Progenitor cell of endocrine pancreas (in vitro differentiated cells): ENCODE results near the gene GFPT1. TPM values are rescaled to one million over a fixed set of nuclear protein-coding genes. Genes with fewer than 3 reads are reported as not detected.

ENCODE experiments used
- DNase-seq: peaks from one replicate; pipeline ENCODE4 v3.0.0; 2021; ENCODE audit warnings: low spot score; ENCODE audit not compliant: unreplicated experiment
- H3K27ac Mint-ChIP-seq: 2 replicates; pipeline ENCODE4 v1.8.0; 2021; ENCODE audit warnings: mild to moderate bottlenecking, moderate library complexity, mixed read lengths
- H3K27me3 Mint-ChIP-seq: 2 replicates; pipeline ENCODE4 v1.8.0; 2021; ENCODE audit warnings: mixed read lengths
- H3K36me3 Mint-ChIP-seq: 2 replicates; pipeline ENCODE4 v1.8.0; 2022; ENCODE audit warnings: mixed read lengths; ENCODE audit not compliant: insufficient read depth
- H3K4me1 Mint-ChIP-seq: 2 replicates; pipeline ENCODE4 v1.8.0; 2021; ENCODE audit warnings: low read depth, mixed read lengths
- H3K4me3 Mint-ChIP-seq: 2 replicates; pipeline ENCODE4 v1.8.0; 2021; ENCODE audit warnings: low read depth, mild to moderate bottlenecking, moderate library complexity, mixed read lengths
- H3K9me3 Mint-ChIP-seq: 2 replicates; pipeline ENCODE4 v1.8.0; 2021; ENCODE audit warnings: low read depth, mixed read lengths
- CTCF ChIP-seq: fragments of 200-600 bp; sonication (generic); IDR thresholded peaks from one replicate; pipeline ENCODE4 v1.5.0; 2021; ENCODE audit warnings: antibody characterized with exemption, mild to moderate bottlenecking; ENCODE audit not compliant: unreplicated experiment
- total RNA-seq: library from RNA; stranded (reverse); gene quantifications from 2 replicates; pipeline ENCODE4 v1.2.1, GENCODE V29; 2021

Gene GFPT1
- total RNA-seq, 1 donor from 2014 or later: 51.9 TPM

DNA sequence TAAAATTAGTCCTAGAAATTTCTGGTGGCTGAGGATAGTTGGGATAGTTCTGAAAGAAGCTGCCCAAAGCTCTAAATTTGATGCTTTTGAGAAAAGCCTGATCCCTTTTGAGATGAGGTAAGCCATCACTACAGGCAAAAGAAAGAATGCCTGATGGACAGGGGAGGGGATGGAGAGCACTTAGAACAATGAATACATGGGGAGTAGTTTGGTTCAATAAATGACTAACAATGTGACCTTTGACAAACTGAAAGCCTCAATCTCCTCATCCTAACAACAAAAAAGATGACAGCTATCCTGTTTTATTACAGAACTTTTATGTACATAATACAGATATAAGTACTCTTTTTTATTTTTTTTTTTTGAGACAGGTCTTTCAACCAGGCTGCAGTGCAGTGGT, 42.7 kb downstream of the GFPT1 start:
- TF ChIP-seq CTCF: no peak

DNA sequence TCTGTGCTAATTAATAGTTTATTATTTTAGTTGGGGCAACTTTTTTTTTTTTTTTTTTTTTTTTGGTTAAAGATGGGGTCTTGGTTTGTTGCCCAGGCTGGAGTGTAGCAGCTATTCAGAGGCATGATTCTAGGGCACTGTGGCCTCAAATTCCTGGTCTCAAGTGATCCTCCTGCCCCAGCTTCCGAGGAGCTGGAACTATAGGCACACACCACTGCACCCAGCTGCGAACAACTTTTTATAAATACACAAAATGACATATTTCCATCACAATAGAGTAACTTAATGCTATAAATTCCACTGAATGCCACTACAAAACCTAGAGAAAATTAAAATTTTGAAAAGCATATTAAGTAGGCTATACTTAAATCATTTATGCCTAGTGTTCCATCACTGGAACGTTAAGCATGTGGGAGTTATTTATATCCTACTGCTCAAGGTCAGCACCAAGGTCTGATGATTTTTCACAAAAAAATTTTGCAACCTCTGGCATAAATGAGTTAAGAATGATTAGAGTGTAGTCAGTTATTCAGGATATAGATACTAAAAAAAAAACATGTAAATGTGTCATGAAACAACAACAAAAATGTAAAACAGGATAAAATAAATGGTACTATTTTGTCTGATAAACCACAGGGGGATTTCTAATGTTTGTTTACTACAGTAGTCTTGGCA, 46.8 kb downstream of the GFPT1 start:
- Mint-ChIP-seq H3K4me3 (no peak overlapping the region), H3K27me3 (no peaks in the 10 kb centered on the region), H3K36me3 (peaks cover 34% of the 10 kb centered on the region), H3K27ac (no peak overlapping the region), H3K4me1 (no peaks in the 10 kb centered on the region), H3K9me3 (no peaks in the 10 kb centered on the region)
- DNase-seq: no peak
- TF ChIP-seq CTCF: no peak

More for the DNA sequence above, 42.7 kb downstream of the GFPT1 start:
- peaks cover 6% of the 10 kb centered on the region for H3K4me1 Mint-ChIP-seq
- no peak for DNase-seq
- H3K27me3 Mint-ChIP-seq: no peaks in the 10 kb centered on the region
- peak overlapping the region; percentile 64 for H3K27ac Mint-ChIP-seq
- no peak overlapping the region for H3K4me3 Mint-ChIP-seq
- H3K9me3 Mint-ChIP-seq: no peaks in the 10 kb centered on the region
- H3K36me3 Mint-ChIP-seq: peaks cover 31% of the 10 kb centered on the region

- Mint-ChIP-seq H3K4me3 (no peak overlapping the region), H3K27ac (no peak overlapping the region), H3K9me3 (no peaks in the 10 kb centered on the region), H3K4me1 (no peaks in the 10 kb centered on the region), H3K27me3 (no peaks in the 10 kb centered on the region), H3K36me3 (peaks cover 26% of the 10 kb centered on the region)
- TF ChIP-seq CTCF: no peak
- DNase-seq: no peak
Observed at GRCh38 chr2:69335311-69335710, 51.7 kb downstream of the GFPT1 start.

DNA sequence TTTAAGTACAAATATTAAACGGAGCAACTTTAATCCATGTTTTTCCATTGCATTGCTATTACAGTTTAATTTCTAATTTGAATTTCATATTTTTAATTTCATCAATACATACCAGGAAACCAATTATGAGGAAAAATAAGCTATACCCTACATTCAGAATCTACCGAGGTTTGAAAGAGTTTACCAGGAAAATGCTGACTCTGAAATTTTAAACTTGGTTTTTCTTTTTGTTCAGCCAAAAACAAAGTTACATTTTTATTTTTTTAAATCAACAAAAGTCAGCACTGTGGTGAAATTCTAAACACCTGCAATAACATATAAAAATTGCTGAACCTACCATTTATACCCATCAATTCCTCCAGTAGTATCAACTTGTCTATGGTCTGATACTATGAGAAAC, 53.7 kb downstream of the GFPT1 start:
- H3K27ac Mint-ChIP-seq: no peak overlapping the region
- TF ChIP-seq CTCF: no peak
- peaks cover 32% of the 10 kb centered on the region for H3K36me3 Mint-ChIP-seq
- no peaks in the 10 kb centered on the region for H3K9me3 Mint-ChIP-seq
- no peaks in the 10 kb centered on the region for H3K27me3 Mint-ChIP-seq
- no peak overlapping the region for H3K4me3 Mint-ChIP-seq
- no peaks in the 10 kb centered on the region for H3K4me1 Mint-ChIP-seq
- no peak for DNase-seq

GRCh38 chr2:69330781-69331180, 56.2 kb downstream of the GFPT1 start:
- no peak for DNase-seq
- no peaks in the 10 kb centered on the region for H3K4me1 Mint-ChIP-seq
- no peak overlapping the region for H3K4me3 Mint-ChIP-seq
- no peak overlapping the region for H3K27ac Mint-ChIP-seq
- no peak for TF ChIP-seq CTCF
- H3K36me3 Mint-ChIP-seq: peaks cover 33% of the 10 kb centered on the region
- no peaks in the 10 kb centered on the region for H3K27me3 Mint-ChIP-seq
- H3K9me3 Mint-ChIP-seq: no peaks in the 10 kb centered on the region
